H9 (cell line): ENCODE measurements around the gene NOS1AP. TPM values are rescaled to one million over a fixed set of nuclear protein-coding genes. Genes with fewer than 3 reads are reported as not detected.
A peak's percentile ranks its signal among the peaks of the same experiment; 100 is the strongest.

ENCODE experiments used
- DNase-seq: peaks from one replicate; pipeline ENCODE4 v3.0.0-alpha.2; 2017
- H2AFZ ChIP-seq: one replicate; pipeline ENCODE4 v1.6.1; 2013; ENCODE audit warnings: mild to moderate bottlenecking, low read length, control low read depth, moderate library complexity
- H2AK5ac ChIP-seq: 2 replicates; pipeline ENCODE4 v1.6.1; 2013; ENCODE audit warnings: low read length, control low read depth, mixed read lengths; ENCODE audit not compliant: insufficient read length
- H2BK120ac ChIP-seq: one replicate; pipeline ENCODE4 v1.6.1; 2013; ENCODE audit warnings: low read depth, mild to moderate bottlenecking, low read length, control low read depth, inconsistent platforms; ENCODE audit not compliant: poor library complexity, severe bottlenecking
- H2BK12ac ChIP-seq: 2 replicates; pipeline ENCODE4 v1.6.1; 2013; ENCODE audit warnings: low read length, control low read depth, mixed read lengths, low read depth; ENCODE audit not compliant: insufficient read length
- H2BK15ac ChIP-seq: 2 replicates; pipeline ENCODE4 v1.6.1; 2013; ENCODE audit warnings: low read depth, low read length, control low read depth
- H2BK20ac ChIP-seq: one replicate; pipeline ENCODE4 v1.6.1; 2013; ENCODE audit warnings: low read depth, mild to moderate bottlenecking, low read length, control low read depth, inconsistent platforms; ENCODE audit not compliant: poor library complexity, severe bottlenecking
- H2BK5ac ChIP-seq: 2 replicates; pipeline ENCODE4 v1.6.1; 2013; ENCODE audit warnings: low read length, control low read depth, mixed read lengths; ENCODE audit not compliant: insufficient read length
- H3K14ac ChIP-seq: 2 replicates; pipeline ENCODE4 v1.6.1; 2013; ENCODE audit warnings: low read length, control low read depth; ENCODE audit not compliant: insufficient read depth
- H3K18ac ChIP-seq: 2 replicates; pipeline ENCODE4 v1.6.1; 2013; ENCODE audit warnings: low read depth, mild to moderate bottlenecking, mixed read lengths, low read length, control low read depth; ENCODE audit not compliant: insufficient read length
- H3K23ac ChIP-seq: 2 replicates; pipeline ENCODE4 v1.6.1; 2013; ENCODE audit warnings: low read length, control low read depth, mixed read lengths, low read depth; ENCODE audit not compliant: insufficient read length
- H3K23me2 ChIP-seq: 2 replicates; pipeline ENCODE4 v1.6.1; 2013; ENCODE audit warnings: low read depth, mild to moderate bottlenecking, mixed read lengths, low read length, control low read depth; ENCODE audit not compliant: insufficient read length, poor library complexity, severe bottlenecking
- H3K27ac ChIP-seq: 2 replicates; pipeline ENCODE4 v1.5.1; 2013; ENCODE audit warnings: low read length, control low read depth, mixed read lengths, low read depth; ENCODE audit not compliant: insufficient read length
- H3K27me3 ChIP-seq: 2 replicates; pipeline ENCODE4 v1.6.1; 2013; ENCODE audit warnings: low read length, control low read depth, inconsistent platforms; ENCODE audit not compliant: insufficient read depth
- H3K4ac ChIP-seq: 2 replicates; pipeline ENCODE4 v1.6.1; 2013; ENCODE audit warnings: low read depth, mild to moderate bottlenecking, control low read depth, inconsistent platforms, low read length, moderate library complexity
- H3K4me1 ChIP-seq: 2 replicates; pipeline ENCODE4 v1.6.1; 2013; ENCODE audit warnings: low read length, control low read depth, inconsistent platforms; ENCODE audit not compliant: insufficient read depth
- H3K4me2 ChIP-seq: 2 replicates; pipeline ENCODE4 v1.6.1; 2013; ENCODE audit warnings: low read length, control low read depth, mixed read lengths; ENCODE audit not compliant: insufficient read length, insufficient read depth
- H3K56ac ChIP-seq: 2 replicates; pipeline ENCODE4 v1.6.1; 2013; ENCODE audit warnings: low read depth, mild to moderate bottlenecking, mixed read lengths, low read length, control low read depth; ENCODE audit not compliant: insufficient read length
- H3K79me1 ChIP-seq: 2 replicates; pipeline ENCODE4 v1.6.1; 2013; ENCODE audit warnings: low read depth, mild to moderate bottlenecking, moderate library complexity, low read length, control low read depth, inconsistent platforms; ENCODE audit not compliant: insufficient read depth, poor library complexity, severe bottlenecking
- H3K79me2 ChIP-seq: 2 replicates; pipeline ENCODE4 v1.6.1; 2013; ENCODE audit warnings: low read length, control low read depth, inconsistent platforms; ENCODE audit not compliant: insufficient read depth
- H3K9ac ChIP-seq: 2 replicates; pipeline ENCODE4 v1.6.1; 2013; ENCODE audit warnings: low read length, control low read depth, mixed read lengths; ENCODE audit not compliant: insufficient read length; ENCODE audit errors: extremely low read depth
- H3K9me3 ChIP-seq: one replicate; pipeline ENCODE4 v1.6.1; 2013; ENCODE audit warnings: low read depth, low read length, inconsistent platforms; ENCODE audit not compliant: control insufficient read depth
- H3T11ph ChIP-seq: one replicate; pipeline ENCODE4 v1.6.1; 2013; ENCODE audit warnings: mild to moderate bottlenecking, low read length, control low read depth, inconsistent platforms
- H4K20me1 ChIP-seq: one replicate; pipeline ENCODE4 v1.6.1; 2013; ENCODE audit not compliant: control insufficient read depth, insufficient read length, insufficient read depth
- H4K5ac ChIP-seq: 2 replicates; pipeline ENCODE4 v1.6.1; 2013; ENCODE audit warnings: low read depth, mild to moderate bottlenecking, mixed read lengths, low read length, control low read depth; ENCODE audit not compliant: insufficient read length
- H4K8ac ChIP-seq: replicated peaks from 2 replicates; pipeline ENCODE4 v1.6.1; 2013; ENCODE audit warnings: low read length, control low read depth, mixed read lengths, low read depth; ENCODE audit not compliant: insufficient read length
- H4K91ac ChIP-seq: 2 replicates; pipeline ENCODE4 v1.6.1; 2013; ENCODE audit warnings: low read depth, mild to moderate bottlenecking, moderate library complexity, mixed read lengths, low read length, control low read depth; ENCODE audit not compliant: insufficient read length
- H3K27ac Mint-ChIP-seq, 3 experiments: 2 replicates in 2 of 3; 3 replicates in 1 of 3; pipeline ENCODE4 v1.8.0; 2020 to 2021; ENCODE audit warnings: mixed read lengths in 3 of 3, mild to moderate bottlenecking in 1 of 3, moderate library complexity in 1 of 3
- H3K27me3 Mint-ChIP-seq: 2 replicates; pipeline ENCODE4 v1.8.0; 2021; ENCODE audit warnings: low read depth, mild to moderate bottlenecking, moderate library complexity, mixed read lengths
- H3K36me3 Mint-ChIP-seq, 3 experiments: 2 replicates in 2 of 3; 3 replicates in 1 of 3; pipeline ENCODE4 v1.8.0; 2020 to 2021; ENCODE audit warnings: low read depth in 3 of 3, mixed read lengths in 3 of 3; ENCODE audit not compliant: insufficient read depth in 1 of 3
- H3K4me1 Mint-ChIP-seq, 2 experiments: 2 replicates each; pipeline ENCODE4 v1.8.0; 2020; ENCODE audit warnings: mixed read lengths in 2 of 2
- H3K4me3 Mint-ChIP-seq, 2 experiments: 2 replicates in 1 of 2; 3 replicates in 1 of 2; pipeline ENCODE4 v1.8.0; 2020 to 2021; ENCODE audit warnings: mild to moderate bottlenecking in 2 of 2, mixed read lengths in 2 of 2, moderate library complexity in 1 of 2
- H3K9me3 Mint-ChIP-seq, 2 experiments: 2 replicates in 1 of 2; 3 replicates in 1 of 2; pipeline ENCODE4 v1.8.0; 2020; ENCODE audit warnings: mild to moderate bottlenecking in 2 of 2, mixed read lengths in 2 of 2, moderate library complexity in 1 of 2
- WGBS: extraction: QIAGEN DNeasy Blood & Tissue Kit; methylation state at CpG from one replicate; pipeline ENCODE4 v1.1.7; 2013; ENCODE audit warnings: missing lambda C conversion rate, low lambda C conversion rate, mixed read lengths; ENCODE audit not compliant: insufficient read length; ENCODE audit errors: extremely low coverage; 5-methylcytosine and 5-hydroxymethylcytosine counted together
- total RNA-seq: library from RNA; stranded (reverse); gene quantifications from 2 replicates; pipeline ENCODE4 v1.2.1, GENCODE V29; 2021
- TF ChIP-seq, protein P1 (sequence below): fragments of 200-600 bp; sonication (generic); conservative IDR thresholded peaks from 3 replicates; pipeline ENCODE4 v1.8.0; 2021; ENCODE audit warnings: antibody characterized with exemption, mild to moderate bottlenecking

The NOS1AP gene
- total RNA-seq, 1 experiment from 2014 or later = 8.4 TPM

DNA sequence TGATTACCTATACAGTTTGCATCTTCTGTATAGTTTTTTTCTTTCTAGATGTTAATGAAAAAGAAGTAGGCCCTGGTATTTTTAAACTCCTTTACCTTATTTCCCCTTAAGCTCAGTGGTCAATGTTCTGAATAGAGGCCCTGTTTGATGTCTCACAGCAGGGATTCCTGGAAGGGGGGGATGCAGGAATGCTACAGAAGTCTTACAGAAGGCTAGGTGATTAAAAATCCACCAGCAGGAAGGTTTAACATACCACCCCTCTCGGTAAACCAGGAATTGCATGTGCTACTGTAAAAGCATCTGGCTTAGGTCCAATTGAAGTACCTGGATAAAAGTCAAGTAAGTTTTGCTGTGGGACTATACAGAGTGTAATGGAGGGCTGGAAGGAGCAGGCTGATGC is 78.3 kb downstream of the NOS1AP start:
- H4K20me1 ChIP-seq = peaks cover 2% of the 10 kb centered on the region
- Mint-ChIP-seq H3K27ac (peak overlapping the region in 1 of 3 experiments; percentile 18; a peak in 2 of 7 replicates), H3K4me3 (no peak overlapping the region), H3K4me1 (peaks cover 24 to 27% of the 10 kb centered on the region in 2 experiments), H3K27me3 (peaks cover 10% of the 10 kb centered on the region), H3K36me3 (no peaks in the 10 kb centered on the region; a peak in 1 of 7 replicates), H3K9me3 (no peaks in the 10 kb centered on the region)
- H3K79me2 ChIP-seq = peaks cover 4% of the 10 kb centered on the region; the same call in 1 of the 2 replicates
- no peak overlapping the region for H2AFZ ChIP-seq
- no peak overlapping the region for H3K14ac ChIP-seq
- no peak overlapping the region for H2BK20ac ChIP-seq
- H4K8ac ChIP-seq = no peak overlapping the region
- no peak overlapping the region for H3K56ac ChIP-seq
- H3K4me1 ChIP-seq = peaks cover 23% of the 10 kb centered on the region
- no peak overlapping the region for H3K4ac ChIP-seq
- H2BK12ac ChIP-seq = no peak overlapping the region
- no peaks in the 10 kb centered on the region for H3K9me3 ChIP-seq
- no peak overlapping the region for H4K5ac ChIP-seq
- H2BK15ac ChIP-seq = no peak overlapping the region
- no peak overlapping the region for H3K27ac ChIP-seq
- no peak overlapping the region for H2BK5ac ChIP-seq
- no peak overlapping the region for H2BK120ac ChIP-seq
- no peaks in the 10 kb centered on the region for H3K23me2 ChIP-seq
- TF ChIP-seq, protein P1, sequence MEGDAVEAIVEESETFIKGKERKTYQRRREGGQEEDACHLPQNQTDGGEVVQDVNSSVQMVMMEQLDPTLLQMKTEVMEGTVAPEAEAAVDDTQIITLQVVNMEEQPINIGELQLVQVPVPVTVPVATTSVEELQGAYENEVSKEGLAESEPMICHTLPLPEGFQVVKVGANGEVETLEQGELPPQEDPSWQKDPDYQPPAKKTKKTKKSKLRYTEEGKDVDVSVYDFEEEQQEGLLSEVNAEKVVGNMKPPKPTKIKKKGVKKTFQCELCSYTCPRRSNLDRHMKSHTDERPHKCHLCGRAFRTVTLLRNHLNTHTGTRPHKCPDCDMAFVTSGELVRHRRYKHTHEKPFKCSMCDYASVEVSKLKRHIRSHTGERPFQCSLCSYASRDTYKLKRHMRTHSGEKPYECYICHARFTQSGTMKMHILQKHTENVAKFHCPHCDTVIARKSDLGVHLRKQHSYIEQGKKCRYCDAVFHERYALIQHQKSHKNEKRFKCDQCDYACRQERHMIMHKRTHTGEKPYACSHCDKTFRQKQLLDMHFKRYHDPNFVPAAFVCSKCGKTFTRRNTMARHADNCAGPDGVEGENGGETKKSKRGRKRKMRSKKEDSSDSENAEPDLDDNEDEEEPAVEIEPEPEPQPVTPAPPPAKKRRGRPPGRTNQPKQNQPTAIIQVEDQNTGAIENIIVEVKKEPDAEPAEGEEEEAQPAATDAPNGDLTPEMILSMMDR = peak; percentile 34; the same call in 1 of the 3 replicates
- no peaks in the 10 kb centered on the region for H3K79me1 ChIP-seq
- H4K91ac ChIP-seq = no peak overlapping the region
- no CpG with 5 or more reads among the region's 1 CpG for WGBS
- H3T11ph ChIP-seq = no peak overlapping the region
- H2AK5ac ChIP-seq = no peak overlapping the region
- H3K9ac ChIP-seq = no peak overlapping the region
- DNase-seq = peak; percentile 74
- H3K23ac ChIP-seq = no peak overlapping the region
- no peaks in the 10 kb centered on the region for H3K27me3 ChIP-seq
- no peak overlapping the region for H3K18ac ChIP-seq
- no peak overlapping the region for H3K4me2 ChIP-seq
